ENCODE measurements around the gene MRPL4. TPM values are rescaled to one million over a fixed set of nuclear protein-coding genes. Genes with fewer than 3 reads are reported as not detected.

MRPL4 gene
- total RNA-seq (2021) (107 and 112 TPM in 2 replicates), Bru-seq, nascent RNA (percentile 58 among the genes with signal in this experiment), BruChase-seq, experiment 1, labeled RNA remaining after a 2-hour chase (percentile 60 among the genes with signal in this experiment), BruChase-seq, experiment 2, labeled RNA remaining after a 6-hour chase (percentile 74 among the genes with signal in this experiment)
- long read RNA-seq, transcript MRPL4-207 (8 exons, 1,423 nt), result minor isoform, 24 of 332 reads
- long read RNA-seq, transcript MRPL4-201 (9 exons, 1,455 nt), result major isoform, 278 of 332 reads
- long read RNA-seq, partial matches to known transcripts, result 13 of 332 reads
- long read RNA-seq, other reads (novel, unspliced or antisense), result 14 of 332 reads

- DNase-seq (ENCODE audit: low spot score), result peak; percentile 99
- no TSS peak for BruUV-seq (replicated peaks)
- peaks cover 5% of the 10 kb centered on the region for H3K4me1 ChIP-seq (ENCODE audit: insufficient read depth, low read length, poor library complexity, severe bottlenecking)
- CTCF ChIA-PET, result interaction anchor here (0.6 kb wide), 1 partner anchor 11 kb away, joined by 3 read pairs; no protein-coding TSS in a partner anchor
- peak within 1 kb of the TSS; percentile 79 for H3K4me3 ChIP-seq (ENCODE audit: low read depth, low read length, poor library complexity, severe bottlenecking)
- H3K36me3 ChIP-seq (ENCODE audit: insufficient read depth, low read length, poor library complexity, severe bottlenecking), result peaks cover 12% of the 10 kb centered on the region
- intact Hi-C loops (cut with micrococcal nuclease; ENCODE audit: unreplicated experiment), result loop anchor here (1.0 to 5.0 kb wide), 2 partner anchors 130 to 321 kb away; no protein-coding TSS in a partner anchor
- POLR2A ChIA-PET (ENCODE audit: low non-redundant PET), result interaction anchor here (0.5 kb wide), 1 partner anchor 252 kb away, joined by 6 read pairs; no protein-coding TSS in a partner anchor
- no peak for TF ChIP-seq EZH2 (IDR thresholded peaks at IDR 0.05; ENCODE audit: borderline replicate concordance, low read depth, low read length, poor library complexity, severe bottlenecking)
- no peak for TF ChIP-seq CTCF (conservative IDR thresholded peaks at IDR 0.05; ENCODE audit: low read depth, low read length)
- no peaks in the 10 kb centered on the region for H3K9me3 ChIP-seq (ENCODE audit: low read depth, low read length, poor library complexity, severe bottlenecking)
- peak within 1 kb of the TSS; percentile 81 for H3K27ac ChIP-seq (ENCODE audit: low read depth, low read length, poor library complexity, severe bottlenecking)
- no peaks in the 10 kb centered on the region for H3K27me3 ChIP-seq (replicated peaks; ENCODE audit: insufficient read depth, low read depth, low read length, poor library complexity)
Measured at GRCh38 chr19:10251792-10252694, at the start of gene MRPL4. MRPL4 (plus strand) TSS chr19:10252214; CDS start chr19:10252254, 40 bp downstream.

- Histone ChIP-seq H3K9me3 (ENCODE audit: low read depth, low read length, poor library complexity, severe bottlenecking) (no peaks in the 10 kb centered on the region), H3K27ac (ENCODE audit: low read depth, low read length, poor library complexity, severe bottlenecking) (no peak overlapping the region), H3K4me3 (ENCODE audit: low read depth, low read length, poor library complexity, severe bottlenecking) (no peak overlapping the region), H3K4me1 (ENCODE audit: insufficient read depth, low read length, poor library complexity, severe bottlenecking) (no peaks in the 10 kb centered on the region), H3K36me3 (ENCODE audit: insufficient read depth, low read length, poor library complexity, severe bottlenecking) (no peaks in the 10 kb centered on the region), H3K27me3 (replicated peaks; ENCODE audit: insufficient read depth, low read depth, low read length, poor library complexity) (no peaks in the 10 kb centered on the region)
- no TSS peak for BruUV-seq (replicated peaks)
- intact Hi-C loops (cut with micrococcal nuclease; ENCODE audit: unreplicated experiment), result no loop called here
- ChIA-PET CTCF (no interaction called here), POLR2A (ENCODE audit: low non-redundant PET) (no interaction called here)
- TF ChIP-seq EZH2 (IDR thresholded peaks at IDR 0.05; ENCODE audit: borderline replicate concordance, low read depth, low read length, poor library complexity, severe bottlenecking), result no peak
- DNase-seq (ENCODE audit: low spot score), result no peak
Measured at GRCh38 chr19:10203686-10204085, 48.3 kb upstream of the MRPL4 start.

- intact Hi-C loops (cut with micrococcal nuclease; ENCODE audit: unreplicated experiment), result no loop called here
- Histone ChIP-seq H3K4me1 (ENCODE audit: insufficient read depth, low read length, poor library complexity, severe bottlenecking) (no peaks in the 10 kb centered on the region), H3K27ac (ENCODE audit: low read depth, low read length, poor library complexity, severe bottlenecking) (no peak overlapping the region), H3K4me3 (ENCODE audit: low read depth, low read length, poor library complexity, severe bottlenecking) (no peak overlapping the region), H3K9me3 (ENCODE audit: low read depth, low read length, poor library complexity, severe bottlenecking) (no peaks in the 10 kb centered on the region), H3K27me3 (replicated peaks; ENCODE audit: insufficient read depth, low read depth, low read length, poor library complexity) (no peaks in the 10 kb centered on the region), H3K36me3 (ENCODE audit: insufficient read depth, low read length, poor library complexity, severe bottlenecking) (no peaks in the 10 kb centered on the region)
- no TSS peak for BruUV-seq (replicated peaks)
- ChIA-PET CTCF (interaction anchor here (0.6 to 0.7 kb wide), 2 partner anchors 45 to 183 kb away, joined by 3 read pairs; no protein-coding TSS in a partner anchor), POLR2A (ENCODE audit: low non-redundant PET) (no interaction called here)
- no peak for DNase-seq (ENCODE audit: low spot score)
- TF ChIP-seq EZH2 (IDR thresholded peaks at IDR 0.05; ENCODE audit: borderline replicate concordance, low read depth, low read length, poor library complexity, severe bottlenecking) (no peak), CTCF (conservative IDR thresholded peaks at IDR 0.05; ENCODE audit: low read depth, low read length) (no peak)
Measured at GRCh38 chr19:10205636-10206035, 46.4 kb upstream of the MRPL4 start.

Data from A673 (cell line).